K562 (cell line): ENCODE results near the gene HYAL1. TPM values are rescaled to one million over a fixed set of nuclear protein-coding genes. Genes with fewer than 3 reads are reported as not detected.
A peak's percentile ranks its signal among the peaks of the same experiment; 100 is the strongest.

Experiments
- CEBPG ChIP-seq, 3 experiments: fragments of 200-800 bp in 1 of 3; sonication (Bioruptor generic) in 1 of 3; sonication (generic) in 1 of 3; formaldehyde crosslinking in 1 of 3; IDR thresholded peaks in 2 of 3; conservative IDR thresholded peaks in 1 of 3; 2 replicates each; pipeline versions ENCODE4 v1.6.1 to v1.8.0; 2016 to 2022; ENCODE audit warnings: missing compliant biosample characterization in 2 of 3, missing genetic modification characterization in 2 of 3, mild to moderate bottlenecking in 1 of 3, missing genetic modification reagents in 1 of 3
- ERF ChIP-seq: fragments of 450-650 bp; formaldehyde crosslinking; IDR thresholded peaks from 2 replicates; pipeline ENCODE4 v1.4.0; 2020; ENCODE audit warnings: mild to moderate bottlenecking, mixed read lengths
- FOXK2 ChIP-seq, 2 experiments: fragments of 450-650 bp; IDR thresholded peaks in 1 of 2; conservative IDR thresholded peaks in 1 of 2; 2 replicates each; pipeline ENCODE4 v1.6.1; 2016; ENCODE audit warnings: low read depth in 2 of 2, mild to moderate bottlenecking in 1 of 2
- HCFC1 ChIP-seq: IDR thresholded peaks from 2 replicates; pipeline ENCODE4 v1.6.1; 2012; ENCODE audit warnings: low read depth, low read length, improper control_type of control experiment
- HEY1 ChIP-seq: fragments of 250-450 bp; sonication (Bioruptor Pico); IDR thresholded peaks from 2 replicates; pipeline ENCODE4 v1.5.0; 2020; ENCODE audit warnings: mild to moderate bottlenecking, moderate library complexity, borderline replicate concordance
- HNRNPUL1 ChIP-seq: fragments of 200-400 bp; formaldehyde crosslinking; IDR thresholded peaks from 2 replicates; pipeline ENCODE4 v1.6.1; 2017; ENCODE audit warnings: low read length
- KLF13 ChIP-seq: fragments of 450-650 bp; IDR thresholded peaks from 2 replicates; pipeline ENCODE4 v1.6.1; 2016; ENCODE audit warnings: missing genetic modification characterization, low read depth, mild to moderate bottlenecking, missing compliant biosample characterization, moderate library complexity, borderline replicate concordance
- KLF6 ChIP-seq: fragments of 250-450 bp; sonication (Bioruptor Pico); IDR thresholded peaks from 2 replicates; pipeline ENCODE4 v1.4.0; 2020; ENCODE audit warnings: mild to moderate bottlenecking, moderate library complexity, borderline replicate concordance
- LCOR ChIP-seq: sonication (generic); formaldehyde crosslinking; IDR thresholded peaks from 2 replicates; pipeline ENCODE4 v1.8.0; 2022; ENCODE audit warnings: mild to moderate bottlenecking, missing genetic modification reagents
- PPARD ChIP-seq: fragments of 250-450 bp; sonication (Bioruptor Pico); IDR thresholded peaks from 2 replicates; pipeline ENCODE4 v1.8.0; 2022; ENCODE audit warnings: inconsistent platforms, mild to moderate bottlenecking, moderate library complexity
- RAD51 ChIP-seq: fragments of 450-650 bp; IDR thresholded peaks from 2 replicates; pipeline ENCODE4 v1.7.1; 2016; ENCODE audit warnings: low read depth, mild to moderate bottlenecking, borderline replicate concordance
- SMAD1 ChIP-seq: fragments of 150-350 bp; IDR thresholded peaks from 2 replicates; pipeline ENCODE4 v1.6.1; 2014; ENCODE audit warnings: low read length, low read depth; ENCODE audit not compliant: partially characterized antibody
- SOX6 ChIP-seq: fragments of 450-650 bp; IDR thresholded peaks from 2 replicates; pipeline ENCODE4 v1.6.1; 2014; ENCODE audit warnings: mild to moderate bottlenecking
- TRIM24 ChIP-seq, 2 experiments: fragments of 450-650 bp; IDR thresholded peaks; 2 replicates each; pipeline ENCODE4 v1.6.1; 2016
- XRCC5 ChIP-seq: fragments of 200-400 bp; formaldehyde crosslinking; IDR thresholded peaks from 2 replicates; pipeline ENCODE4 v1.6.1; 2017; ENCODE audit warnings: low read depth, mild to moderate bottlenecking, low read length
- ZNF197 ChIP-seq: fragments of 200-800 bp; sonication (Bioruptor generic); IDR thresholded peaks from 2 replicates; pipeline ENCODE4 v1.6.1; 2016; ENCODE audit warnings: low read depth, missing genetic modification characterization, missing compliant biosample characterization
- ZNF507 ChIP-seq: conservative IDR thresholded peaks from 2 replicates; pipeline ENCODE4 v1.6.1; 2017; ENCODE audit warnings: missing genetic modification characterization, missing compliant biosample characterization
- polyA plus RNA-seq, 8 experiments: library from polyadenylated mRNA; depleted of rRNA in 4 of 8; stranded (reverse) in 5 of 8; unstranded in 3 of 8; fragments of >200 nt; fragmentation: Nextera tagmentation in 2 of 8; fragmentation: Illumina TruSeq in 1 of 8; extraction: Ambion mirVana in 2 of 8; extraction: Trizol in 1 of 8; gene quantifications; 2 replicates each; pipeline versions ENCODE4 v1.2.1 to v1.2.3, GENCODE V29; 2011 to 2014; ENCODE audit warnings: inconsistent platforms in 1 of 8, missing spikeins in 1 of 8
- total RNA-seq, 7 experiments: library from RNA; depleted of rRNA in 6 of 7; stranded (reverse); fragments of >200 nt in 6 of 7; fragmentation: Illumina TruSeq in 2 of 7; extraction: Trizol in 2 of 7; gene quantifications; 2 replicates each; pipeline versions ENCODE4 v1.2.1 to v1.2.3, GENCODE V29; 2011 to 2021; ENCODE audit warnings: low replicate concordance in 1 of 7
- TF ChIP-seq, protein P1 (sequence below): fragments of 450-650 bp; IDR thresholded peaks from 2 replicates; pipeline ENCODE4 v1.6.1; 2017; ENCODE audit warnings: antibody characterized with exemption, mild to moderate bottlenecking
- TF ChIP-seq, protein P2 (sequence below): fragments of 450-650 bp; IDR thresholded peaks from 2 replicates; pipeline ENCODE4 v1.6.1; 2016; ENCODE audit warnings: antibody characterized with exemption

HYAL1 gene
- total and polyA plus RNA-seq, 9 of the 15 experiments (the other 6 are each of a cell fraction or from before 2014, with no cell fraction given) = 1.4 to 8.5 (median 4.7) TPM

DNA sequence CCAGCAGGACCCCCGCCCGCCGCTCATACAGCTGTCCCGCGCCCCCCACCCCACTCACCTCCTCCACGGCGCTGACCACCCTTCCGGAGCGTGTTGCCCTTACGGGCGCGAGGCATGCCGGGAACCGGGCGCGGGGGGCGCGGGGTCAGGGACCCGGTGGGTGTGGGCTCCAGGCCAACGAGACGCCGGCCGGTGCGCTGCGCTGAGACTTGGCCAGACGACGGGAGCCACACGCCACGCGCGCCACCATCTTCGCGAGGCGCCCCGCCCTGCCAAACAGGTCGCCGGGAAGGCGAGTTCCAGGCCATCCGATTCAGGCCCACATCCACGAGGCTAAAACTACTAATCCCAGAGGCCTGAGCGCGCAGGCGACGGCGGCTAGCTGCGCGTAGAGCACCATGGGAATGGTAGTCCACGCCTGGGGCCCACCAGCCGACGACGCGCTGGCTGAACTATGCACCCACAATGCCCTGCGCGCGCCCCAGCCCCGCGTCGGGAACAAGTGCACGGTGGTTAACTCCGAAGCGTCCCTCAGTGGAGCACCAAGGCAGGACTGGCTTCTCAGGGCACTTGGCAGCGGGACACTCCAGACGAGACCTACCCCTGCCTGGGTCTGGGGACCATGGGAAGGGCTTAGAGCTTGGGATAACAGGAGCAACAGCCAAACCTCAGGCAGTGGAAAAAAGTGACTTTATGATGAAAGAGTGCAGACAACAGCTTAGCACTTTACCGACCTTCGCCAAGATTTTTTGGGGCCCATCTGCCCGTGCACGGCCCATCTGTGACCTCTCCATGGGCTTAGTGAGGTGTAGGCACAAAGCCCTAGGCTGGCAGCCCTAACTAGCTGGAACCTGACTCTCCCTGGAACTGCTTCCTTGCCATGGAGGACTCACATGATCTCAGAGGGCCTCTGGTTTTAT, 11.0 kb downstream of the HYAL1 start, which contains the start of gene IFRD2 (continued):
- TF ChIP-seq CEBPG (CRISPR knock-in tag; IDR thresholded peaks at IDR 0.05) = peak; percentile 61; the same call in 1 of the 2 replicates
- no peak for TF ChIP-seq CEBPG (tag; conservative IDR thresholded peaks at IDR 0.05 in 1 of 2, IDR thresholded peaks at IDR 0.05 in 1 of 2)
- no peak for TF ChIP-seq SOX6
- peak; percentile 89 for TF ChIP-seq KLF13
- TF ChIP-seq KLF6 (CRISPR knock-in tag) = peak; percentile 91; the same call in 1 of the 2 replicates
- TF ChIP-seq RAD51 = no peak
- TF ChIP-seq PPARD = no peak
- TF ChIP-seq HCFC1 = peak; percentile 100
- no peak for TF ChIP-seq TRIM24 (IDR thresholded peaks at IDR 0.05)
- TF ChIP-seq ERF (CRISPR knock-in tag) = peak; percentile 93
- no peak for TF ChIP-seq HNRNPUL1
- TF ChIP-seq ZNF507 (tag) = no peak
- TF ChIP-seq SMAD1 = no peak
- TF ChIP-seq XRCC5 = no peak; the same call in 1 of the 2 replicates
- TF ChIP-seq LCOR = no peak; the same call in none of the 2 replicates
- TF ChIP-seq HEY1 (CRISPR knock-in tag) = no peak
- TF ChIP-seq ZNF197 (CRISPR knock-in tag) = peak; percentile 98
- TF ChIP-seq, protein P1, sequence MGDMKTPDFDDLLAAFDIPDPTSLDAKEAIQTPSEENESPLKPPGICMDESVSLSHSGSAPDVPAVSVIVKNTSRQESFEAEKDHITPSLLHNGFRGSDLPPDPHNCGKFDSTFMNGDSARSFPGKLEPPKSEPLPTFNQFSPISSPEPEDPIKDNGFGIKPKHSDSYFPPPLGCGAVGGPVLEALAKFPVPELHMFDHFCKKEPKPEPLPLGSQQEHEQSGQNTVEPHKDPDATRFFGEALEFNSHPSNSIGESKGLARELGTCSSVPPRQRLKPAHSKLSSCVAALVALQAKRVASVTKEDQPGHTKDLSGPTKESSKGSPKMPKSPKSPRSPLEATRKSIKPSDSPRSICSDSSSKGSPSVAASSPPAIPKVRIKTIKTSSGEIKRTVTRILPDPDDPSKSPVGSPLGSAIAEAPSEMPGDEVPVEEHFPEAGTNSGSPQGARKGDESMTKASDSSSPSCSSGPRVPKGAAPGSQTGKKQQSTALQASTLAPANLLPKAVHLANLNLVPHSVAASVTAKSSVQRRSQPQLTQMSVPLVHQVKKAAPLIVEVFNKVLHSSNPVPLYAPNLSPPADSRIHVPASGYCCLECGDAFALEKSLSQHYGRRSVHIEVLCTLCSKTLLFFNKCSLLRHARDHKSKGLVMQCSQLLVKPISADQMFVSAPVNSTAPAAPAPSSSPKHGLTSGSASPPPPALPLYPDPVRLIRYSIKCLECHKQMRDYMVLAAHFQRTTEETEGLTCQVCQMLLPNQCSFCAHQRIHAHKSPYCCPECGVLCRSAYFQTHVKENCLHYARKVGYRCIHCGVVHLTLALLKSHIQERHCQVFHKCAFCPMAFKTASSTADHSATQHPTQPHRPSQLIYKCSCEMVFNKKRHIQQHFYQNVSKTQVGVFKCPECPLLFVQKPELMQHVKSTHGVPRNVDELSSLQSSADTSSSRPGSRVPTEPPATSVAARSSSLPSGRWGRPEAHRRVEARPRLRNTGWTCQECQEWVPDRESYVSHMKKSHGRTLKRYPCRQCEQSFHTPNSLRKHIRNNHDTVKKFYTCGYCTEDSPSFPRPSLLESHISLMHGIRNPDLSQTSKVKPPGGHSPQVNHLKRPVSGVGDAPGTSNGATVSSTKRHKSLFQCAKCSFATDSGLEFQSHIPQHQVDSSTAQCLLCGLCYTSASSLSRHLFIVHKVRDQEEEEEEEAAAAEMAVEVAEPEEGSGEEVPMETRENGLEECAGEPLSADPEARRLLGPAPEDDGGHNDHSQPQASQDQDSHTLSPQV = peak; percentile 97
- TF ChIP-seq, protein P2, sequence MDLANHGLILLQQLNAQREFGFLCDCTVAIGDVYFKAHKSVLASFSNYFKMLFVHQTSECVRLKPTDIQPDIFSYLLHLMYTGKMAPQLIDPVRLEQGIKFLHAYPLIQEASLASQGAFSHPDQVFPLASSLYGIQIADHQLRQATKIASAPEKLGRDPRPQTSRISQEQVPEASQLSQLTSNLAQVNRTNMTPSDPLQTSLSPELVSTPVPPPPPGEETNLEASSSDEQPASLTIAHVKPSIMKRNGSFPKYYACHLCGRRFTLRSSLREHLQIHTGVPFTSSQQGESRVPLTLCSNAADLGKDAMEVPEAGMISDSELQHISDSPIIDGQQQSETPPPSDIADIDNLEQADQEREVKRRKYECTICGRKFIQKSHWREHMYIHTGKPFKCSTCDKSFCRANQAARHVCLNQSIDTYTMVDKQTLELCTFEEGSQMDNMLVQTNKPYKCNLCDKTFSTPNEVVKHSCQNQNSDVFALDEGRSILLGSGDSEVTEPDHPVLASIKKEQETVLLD = peak; percentile 25; the same call in 1 of the 2 replicates
- no peak for TF ChIP-seq FOXK2 (conservative IDR thresholded peaks at IDR 0.05 in 1 of 2, IDR thresholded peaks at IDR 0.05 in 1 of 2; ENCODE audit: low read depth in 2 of 2)
